Suprapubic skin (tissue), 3 donors: Measurements from ENCODE around the gene DIO3.

Experiments used
- POLR2AphosphoS5 ChIP-seq, 3 donors: sonication (generic); formaldehyde crosslinking; IDR thresholded peaks; one replicate each; pipeline ENCODE4 v1.6.1; 2017; ENCODE audit warnings: antibody characterized with exemption in 3 of 3
- TF ChIP-seq, protein P1 (sequence below), 2 donors: fragments of 200-600 bp in 1 of 2; fragments of 450-650 bp in 1 of 2; sonication (generic) in 1 of 2; IDR thresholded peaks; one replicate each; pipeline ENCODE4 v1.5.1; 2016 to 2019; ENCODE audit warnings: antibody characterized with exemption in 2 of 2, mild to moderate bottlenecking in 1 of 2, moderate library complexity in 1 of 2

DNA sequence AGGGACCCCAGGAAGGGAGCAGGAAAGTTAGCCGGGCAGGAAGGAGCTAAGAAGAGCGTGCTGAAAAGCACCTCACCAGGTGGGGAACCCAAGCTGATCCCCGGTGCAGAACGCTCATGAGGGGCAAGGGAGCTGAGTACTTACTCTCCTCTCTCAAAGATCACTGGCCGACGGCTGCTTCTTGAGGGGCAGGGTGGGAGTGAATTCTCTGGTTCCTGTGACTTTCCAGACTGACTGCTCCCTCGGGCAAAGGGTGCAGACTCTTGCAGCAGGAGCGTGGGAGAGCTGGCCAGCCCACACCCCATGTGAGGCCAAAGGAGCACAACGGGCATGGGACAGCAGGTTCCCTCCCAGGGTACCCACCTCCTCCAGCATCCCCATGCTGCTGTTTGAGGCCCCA is 44.9 kb upstream of the DIO3 start:
- TF ChIP-seq, protein P1, sequence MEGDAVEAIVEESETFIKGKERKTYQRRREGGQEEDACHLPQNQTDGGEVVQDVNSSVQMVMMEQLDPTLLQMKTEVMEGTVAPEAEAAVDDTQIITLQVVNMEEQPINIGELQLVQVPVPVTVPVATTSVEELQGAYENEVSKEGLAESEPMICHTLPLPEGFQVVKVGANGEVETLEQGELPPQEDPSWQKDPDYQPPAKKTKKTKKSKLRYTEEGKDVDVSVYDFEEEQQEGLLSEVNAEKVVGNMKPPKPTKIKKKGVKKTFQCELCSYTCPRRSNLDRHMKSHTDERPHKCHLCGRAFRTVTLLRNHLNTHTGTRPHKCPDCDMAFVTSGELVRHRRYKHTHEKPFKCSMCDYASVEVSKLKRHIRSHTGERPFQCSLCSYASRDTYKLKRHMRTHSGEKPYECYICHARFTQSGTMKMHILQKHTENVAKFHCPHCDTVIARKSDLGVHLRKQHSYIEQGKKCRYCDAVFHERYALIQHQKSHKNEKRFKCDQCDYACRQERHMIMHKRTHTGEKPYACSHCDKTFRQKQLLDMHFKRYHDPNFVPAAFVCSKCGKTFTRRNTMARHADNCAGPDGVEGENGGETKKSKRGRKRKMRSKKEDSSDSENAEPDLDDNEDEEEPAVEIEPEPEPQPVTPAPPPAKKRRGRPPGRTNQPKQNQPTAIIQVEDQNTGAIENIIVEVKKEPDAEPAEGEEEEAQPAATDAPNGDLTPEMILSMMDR (IDR thresholded peaks at IDR 0.05), result no peak
- no peak for TF ChIP-seq POLR2AphosphoS5 (IDR thresholded peaks at IDR 0.05)
